GM06990 (cell line): ENCODE measurements around the gene FMN2.
"Not testable (repeated sequence)": the region's sequence is repeated elsewhere in the genome, so short reads cannot be mapped to it uniquely, and the experiment has no call there.

Experiments used
- DNase-seq: peaks from one replicate; pipeline ENCODE4 v3.0.0-alpha.2; 2011; ENCODE audit not compliant: insufficient read length; ENCODE audit errors: extremely low read depth
- H3K27me3 ChIP-seq: replicated peaks from 2 replicates; pipeline ENCODE4 v1.6.0; 2011; ENCODE audit warnings: low read length; ENCODE audit not compliant: control insufficient read depth, insufficient read depth
- H3K36me3 ChIP-seq: 2 replicates; pipeline ENCODE4 v1.5.1; 2011; ENCODE audit warnings: low read length; ENCODE audit not compliant: control insufficient read depth, insufficient read depth
- H3K4me3 ChIP-seq: replicated peaks from 2 replicates; pipeline ENCODE4 v1.5.1; 2011; ENCODE audit warnings: low read depth, mild to moderate bottlenecking, control low read depth, low read length
- CTCF ChIP-seq: IDR thresholded peaks from 2 replicates; pipeline ENCODE4 v1.5.1; 2011; ENCODE audit warnings: low read length, control low read depth, mild to moderate bottlenecking, inconsistent platforms; ENCODE audit not compliant: insufficient read depth, poor library complexity, severe bottlenecking

The FMN2 gene

GRCh38 chr1:240319998-240320397 is 228.3 kb downstream of the FMN2 start:
- no peaks in the 10 kb centered on the region for H3K27me3 ChIP-seq
- no peak for TF ChIP-seq CTCF

GRCh38 chr1:240320659-240321058 is 229.0 kb downstream of the FMN2 start:
- Histone ChIP-seq H3K4me3 (no peak overlapping the region), H3K27me3 (no peaks in the 10 kb centered on the region), H3K36me3 (no peaks in the 10 kb centered on the region)
- no peak for TF ChIP-seq CTCF
- no peak for DNase-seq

More at GRCh38 chr1:240319998-240320397, 228.3 kb downstream of the FMN2 start:
- no peak for DNase-seq
- Histone ChIP-seq H3K36me3 (no peaks in the 10 kb centered on the region), H3K4me3 (no peak overlapping the region)

GRCh38 chr1:240322943-240323342 is 231.3 kb downstream of the FMN2 start:
- no peak for TF ChIP-seq CTCF
- H3K36me3 ChIP-seq: no peaks in the 10 kb centered on the region
- no peak for DNase-seq
- no peak overlapping the region for H3K4me3 ChIP-seq
- no peaks in the 10 kb centered on the region for H3K27me3 ChIP-seq

GRCh38 chr1:240328382-240328781 is 236.7 kb downstream of the FMN2 start:
- not testable (repeated sequence) for H3K36me3 ChIP-seq, H3K27me3 ChIP-seq, DNase-seq, H3K4me3 ChIP-seq

- no peaks in the 10 kb centered on the region for H3K36me3 ChIP-seq
- H3K27me3 ChIP-seq: no peaks in the 10 kb centered on the region
- TF ChIP-seq CTCF: no peak
- no peak overlapping the region for H3K4me3 ChIP-seq
- DNase-seq: no peak
These were observed 237.8 kb downstream of the FMN2 start for GRCh38 chr1:240329443-240329842.

- no peak for TF ChIP-seq CTCF
- no peak for DNase-seq
- no peak overlapping the region for H3K4me3 ChIP-seq
- no peaks in the 10 kb centered on the region for H3K27me3 ChIP-seq
- H3K36me3 ChIP-seq: no peaks in the 10 kb centered on the region
These were observed 241.0 kb downstream of the FMN2 start for GRCh38 chr1:240332672-240333071.
